ENCODE measurements around the gene PRKN.

PRKN gene

DNA sequence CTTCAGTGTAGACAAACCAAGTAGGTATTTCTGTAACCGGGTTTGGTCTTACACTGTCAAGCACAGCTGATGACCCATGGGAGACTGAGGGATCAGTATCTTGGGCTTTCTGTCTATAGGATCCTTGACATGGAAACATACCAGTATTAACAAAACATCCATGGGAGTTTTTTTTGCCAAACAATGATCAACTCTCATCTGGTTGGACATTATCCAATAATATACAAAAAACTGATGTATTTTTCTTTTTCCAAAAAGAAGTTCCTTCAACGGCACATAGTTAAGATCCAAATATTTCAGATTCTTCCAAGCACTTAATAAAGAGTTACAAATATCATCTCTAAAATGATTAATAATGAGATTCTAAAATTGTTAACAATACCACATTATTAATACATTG lies 459.9 kb downstream of the PRKN start:
- no peaks in the 10 kb centered on the region for H3K27me3 Mint-ChIP-seq
- no peak overlapping the region for H3K27ac Mint-ChIP-seq
- H3K9me3 Mint-ChIP-seq = peaks cover 2% of the 10 kb centered on the region
- no peak overlapping the region for H3K4me3 Mint-ChIP-seq
- H3K36me3 Mint-ChIP-seq (ENCODE audit: low read depth) = peaks cover 2% of the 10 kb centered on the region
- no peaks in the 10 kb centered on the region for H3K4me1 Mint-ChIP-seq (ENCODE audit: low read depth)
- DNase-seq = no peak

GRCh38 chr6:162267126-162267525 lies 460.4 kb downstream of the PRKN start:
- H3K36me3 Mint-ChIP-seq (ENCODE audit: low read depth) = peaks cover 4% of the 10 kb centered on the region
- H3K9me3 Mint-ChIP-seq = peaks cover 2% of the 10 kb centered on the region
- no peaks in the 10 kb centered on the region for H3K27me3 Mint-ChIP-seq
- H3K27ac Mint-ChIP-seq = no peak overlapping the region
- no peak for DNase-seq
- no peaks in the 10 kb centered on the region for H3K4me1 Mint-ChIP-seq (ENCODE audit: low read depth)
- no peak overlapping the region for H3K4me3 Mint-ChIP-seq

DNA sequence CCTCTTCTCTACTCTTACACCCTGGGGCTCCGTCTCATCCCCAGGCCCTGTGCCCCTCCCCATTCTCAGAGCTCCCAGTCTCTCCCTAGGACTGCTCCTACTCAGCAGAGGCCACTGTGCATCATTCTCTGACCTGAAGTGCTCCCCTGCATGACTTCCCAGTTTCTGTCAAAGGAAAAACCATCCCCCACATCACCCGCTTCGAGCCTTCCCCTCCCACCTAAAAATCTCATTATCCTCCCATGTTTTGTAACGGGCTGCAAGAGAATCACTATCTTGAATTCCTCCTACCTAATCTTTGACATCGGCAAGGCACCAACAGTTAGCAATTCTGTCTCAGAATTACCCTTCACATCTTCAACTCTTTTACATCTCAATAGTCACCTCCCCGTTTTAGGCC lies 463.0 kb downstream of the PRKN start:
- Mint-ChIP-seq H3K27ac (no peak overlapping the region), H3K4me3 (no peak overlapping the region), H3K36me3 (ENCODE audit: low read depth) (peaks cover 4% of the 10 kb centered on the region), H3K27me3 (no peaks in the 10 kb centered on the region), H3K4me1 (ENCODE audit: low read depth) (peaks cover 2% of the 10 kb centered on the region), H3K9me3 (peaks cover 2% of the 10 kb centered on the region)
- DNase-seq = no peak

GRCh38 chr6:162262466-162263196 lies 464.9 kb downstream of the PRKN start:
- Mint-ChIP-seq H3K36me3 (ENCODE audit: low read depth) (peaks cover 6% of the 10 kb centered on the region), H3K4me3 (no peak overlapping the region), H3K4me1 (ENCODE audit: low read depth) (peaks cover 2% of the 10 kb centered on the region), H3K9me3 (peaks cover 2% of the 10 kb centered on the region), H3K27me3 (no peaks in the 10 kb centered on the region), H3K27ac (no peak overlapping the region)
- no peak for DNase-seq

- Mint-ChIP-seq H3K27me3 (no peaks in the 10 kb centered on the region), H3K4me1 (ENCODE audit: low read depth) (peaks cover 2% of the 10 kb centered on the region), H3K27ac (no peak overlapping the region), H3K4me3 (no peak overlapping the region), H3K9me3 (peaks cover 2% of the 10 kb centered on the region), H3K36me3 (ENCODE audit: low read depth) (peaks cover 6% of the 10 kb centered on the region)
- no peak for DNase-seq
Measured at GRCh38 chr6:162261598-162261997, 466.0 kb downstream of the PRKN start.

DNA sequence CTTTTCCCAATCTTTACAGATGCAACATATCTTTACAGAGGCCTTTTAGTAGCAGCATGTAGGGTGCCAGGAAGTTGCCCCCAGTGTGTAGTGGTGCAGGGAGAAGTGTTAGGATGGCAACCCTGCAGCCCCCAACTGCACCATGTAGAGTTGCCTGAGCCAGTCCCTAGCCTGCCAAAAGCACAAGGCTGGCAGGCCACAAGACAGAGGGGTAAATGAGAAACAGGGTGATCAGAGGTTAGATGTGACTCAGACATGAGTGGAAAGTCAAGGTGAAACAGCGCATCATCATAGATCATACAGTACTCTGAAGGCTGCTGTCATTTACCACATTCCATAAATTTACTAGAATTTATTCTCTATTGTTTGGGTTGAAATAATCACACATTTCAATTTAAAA lies 467.5 kb downstream of the PRKN start:
- Mint-ChIP-seq H3K36me3 (ENCODE audit: low read depth) (peaks cover 6% of the 10 kb centered on the region), H3K27ac (no peak overlapping the region), H3K27me3 (no peaks in the 10 kb centered on the region), H3K9me3 (peaks cover 2% of the 10 kb centered on the region), H3K4me3 (no peak overlapping the region), H3K4me1 (ENCODE audit: low read depth) (peaks cover 2% of the 10 kb centered on the region)
- DNase-seq = no peak

DNA sequence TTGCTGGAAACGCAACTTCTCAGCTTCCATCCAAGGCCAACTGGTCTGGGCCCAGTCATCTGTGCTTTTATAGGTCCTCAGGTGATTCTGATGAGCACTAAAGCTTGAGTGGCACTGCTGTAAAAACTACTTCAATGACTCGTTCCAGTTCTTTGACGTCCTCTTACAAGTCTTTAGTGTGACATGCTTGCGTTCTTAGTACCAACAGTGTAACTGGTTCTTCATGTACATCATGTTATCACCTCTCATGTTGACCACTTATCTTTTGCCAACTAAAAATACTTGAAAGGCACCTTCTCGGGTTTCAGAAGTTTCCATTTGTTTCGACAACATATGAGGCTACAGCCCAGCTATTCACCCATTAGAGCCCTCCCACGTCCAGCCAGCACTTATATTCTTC lies 468.9 kb downstream of the PRKN start:
- no peak for DNase-seq
- Mint-ChIP-seq H3K9me3 (no peaks in the 10 kb centered on the region), H3K27ac (no peak overlapping the region), H3K4me1 (ENCODE audit: low read depth) (peaks cover 2% of the 10 kb centered on the region), H3K4me3 (no peak overlapping the region), H3K27me3 (no peaks in the 10 kb centered on the region), H3K36me3 (ENCODE audit: low read depth) (peaks cover 6% of the 10 kb centered on the region)

DNA sequence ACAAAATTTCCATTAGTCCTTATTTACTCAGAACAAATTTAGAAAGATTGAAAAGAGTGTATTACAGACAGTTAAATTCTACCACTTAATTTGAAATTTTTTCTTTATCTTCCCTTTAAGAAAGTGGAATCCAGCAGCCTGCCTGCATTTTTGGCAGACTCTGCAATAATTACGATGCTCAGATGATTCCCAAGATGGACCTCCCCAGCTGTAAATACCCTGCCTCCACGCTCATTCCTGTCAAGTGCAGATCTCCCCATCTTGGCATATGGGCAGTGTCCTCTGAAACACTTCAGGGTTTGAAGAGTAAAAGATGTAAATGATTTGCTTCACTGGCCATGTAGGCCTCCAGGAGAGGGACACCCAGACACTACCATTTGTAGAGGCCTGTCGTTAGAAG lies 471.2 kb downstream of the PRKN start:
- Mint-ChIP-seq H3K9me3 (no peaks in the 10 kb centered on the region), H3K27me3 (no peaks in the 10 kb centered on the region), H3K36me3 (ENCODE audit: low read depth) (peaks cover 2% of the 10 kb centered on the region), H3K4me3 (no peak overlapping the region), H3K4me1 (ENCODE audit: low read depth) (peaks cover 2% of the 10 kb centered on the region), H3K27ac (no peak overlapping the region)
- no peak for DNase-seq

DNA sequence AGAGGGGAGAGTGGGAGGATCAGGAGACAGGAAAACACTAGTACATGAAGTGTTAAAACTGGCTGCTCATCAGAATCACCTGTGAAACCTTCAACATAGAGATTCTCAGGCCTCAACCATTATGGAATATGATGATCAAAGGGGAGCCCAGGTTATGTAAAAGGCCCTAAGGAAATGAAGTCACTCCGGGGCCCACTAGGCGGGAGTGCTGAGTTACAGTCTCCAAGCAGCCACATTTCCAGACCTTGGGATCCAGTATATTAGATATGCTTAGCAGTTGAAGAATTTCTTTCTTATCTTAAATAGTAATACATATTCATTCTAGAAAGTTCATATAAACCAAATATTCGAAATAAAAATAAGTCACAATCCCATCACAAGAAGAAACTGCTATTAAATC lies 476.3 kb downstream of the PRKN start:
- Mint-ChIP-seq H3K9me3 (no peaks in the 10 kb centered on the region), H3K4me3 (no peak overlapping the region), H3K27me3 (no peaks in the 10 kb centered on the region), H3K4me1 (ENCODE audit: low read depth) (no peaks in the 10 kb centered on the region), H3K36me3 (ENCODE audit: low read depth) (no peaks in the 10 kb centered on the region), H3K27ac (no peak overlapping the region)
- DNase-seq = no peak

DNA sequence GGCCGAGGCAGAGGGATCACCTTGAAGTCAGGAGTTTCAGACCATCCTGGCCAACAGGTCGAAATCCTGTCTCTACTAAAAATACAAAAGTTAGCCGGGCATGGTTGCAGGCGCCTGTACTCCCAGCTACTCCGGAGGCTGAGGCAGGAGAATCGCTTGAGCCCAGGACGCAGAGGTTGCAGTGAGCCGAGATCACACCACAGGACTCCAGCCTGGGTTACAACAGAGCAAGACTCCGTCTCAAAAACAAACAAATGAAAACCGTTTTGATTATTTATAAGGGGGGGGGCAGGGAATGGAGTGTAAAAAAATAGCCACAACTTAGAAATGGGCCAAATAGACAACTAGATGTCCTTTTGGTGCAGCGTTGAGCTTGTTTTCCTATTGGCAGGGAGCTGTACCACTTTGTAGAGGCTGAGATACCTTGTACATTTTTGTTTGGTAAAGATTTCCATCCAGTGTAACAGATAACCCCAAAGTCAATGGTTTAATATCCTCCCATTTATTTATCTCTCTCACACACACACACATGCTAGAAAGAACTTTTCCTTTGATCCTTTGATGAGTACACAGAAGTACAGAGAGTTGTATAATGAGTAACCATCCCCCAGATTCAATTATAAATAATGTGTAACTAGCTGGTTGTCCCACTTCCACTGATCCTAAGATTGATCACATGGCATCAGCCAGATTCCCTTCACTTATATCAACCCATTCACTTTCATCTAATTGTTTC lies 477.5 kb downstream of the PRKN start:
- Mint-ChIP-seq H3K27me3 (no peaks in the 10 kb centered on the region), H3K9me3 (no peaks in the 10 kb centered on the region), H3K27ac (no peak overlapping the region), H3K36me3 (ENCODE audit: low read depth) (no peaks in the 10 kb centered on the region), H3K4me3 (no peak overlapping the region), H3K4me1 (ENCODE audit: low read depth) (no peaks in the 10 kb centered on the region)
- no peak for DNase-seq

DNA sequence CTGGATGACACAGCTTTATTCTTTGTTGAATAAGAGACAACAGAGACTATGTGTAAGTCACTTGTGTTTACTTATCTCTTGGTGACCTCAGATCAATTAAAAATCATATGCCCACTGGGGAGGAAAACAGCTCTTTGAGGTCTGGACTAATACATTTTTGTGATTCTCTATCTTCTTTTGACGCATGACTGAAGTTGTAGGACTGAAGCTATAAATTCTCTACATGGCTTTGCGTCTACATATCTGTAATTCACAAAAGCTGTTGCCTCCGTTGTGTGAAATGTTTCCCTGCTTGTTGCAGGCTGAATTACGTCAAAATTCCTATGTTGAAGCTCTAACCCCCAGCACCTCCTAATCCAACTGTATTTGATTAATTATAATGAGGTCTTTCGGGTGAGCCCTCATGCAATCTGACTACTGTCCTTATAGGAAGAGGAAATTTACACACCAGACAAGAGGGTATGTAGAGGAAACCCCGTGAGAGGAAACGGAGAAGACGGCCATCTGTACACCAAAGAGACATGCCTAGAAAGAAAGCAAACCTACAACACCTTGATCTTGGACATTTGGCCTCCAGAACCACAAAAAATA lies 481.6 kb downstream of the PRKN start:
- Mint-ChIP-seq H3K4me1 (ENCODE audit: low read depth) (no peaks in the 10 kb centered on the region), H3K9me3 (no peaks in the 10 kb centered on the region), H3K4me3 (no peak overlapping the region), H3K27me3 (no peaks in the 10 kb centered on the region), H3K27ac (no peak overlapping the region), H3K36me3 (ENCODE audit: low read depth) (no peaks in the 10 kb centered on the region)
- DNase-seq = no peak

DNA sequence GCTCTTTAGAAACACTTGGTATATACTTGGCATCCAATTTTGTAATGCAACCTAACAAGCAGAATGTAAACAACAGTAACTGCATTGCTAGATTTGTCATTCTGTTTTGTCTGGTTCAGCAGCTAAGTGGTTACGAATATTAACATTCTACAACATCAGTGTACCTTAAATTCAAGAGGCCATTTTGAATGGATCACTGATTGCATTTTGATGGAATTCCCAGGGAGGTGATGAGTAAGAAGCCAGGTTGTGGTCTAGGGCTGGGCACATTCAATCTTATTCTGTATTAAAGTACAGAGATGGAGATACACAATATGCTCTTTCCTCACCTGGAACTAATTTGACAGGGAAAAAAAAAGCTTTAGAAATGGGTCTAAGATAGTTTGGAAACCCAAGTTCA lies 483.5 kb downstream of the PRKN start:
- Mint-ChIP-seq H3K4me1 (ENCODE audit: low read depth) (no peaks in the 10 kb centered on the region), H3K9me3 (no peaks in the 10 kb centered on the region), H3K27me3 (no peaks in the 10 kb centered on the region), H3K36me3 (ENCODE audit: low read depth) (no peaks in the 10 kb centered on the region), H3K27ac (no peak overlapping the region), H3K4me3 (no peak overlapping the region)
- DNase-seq = no peak

DNA sequence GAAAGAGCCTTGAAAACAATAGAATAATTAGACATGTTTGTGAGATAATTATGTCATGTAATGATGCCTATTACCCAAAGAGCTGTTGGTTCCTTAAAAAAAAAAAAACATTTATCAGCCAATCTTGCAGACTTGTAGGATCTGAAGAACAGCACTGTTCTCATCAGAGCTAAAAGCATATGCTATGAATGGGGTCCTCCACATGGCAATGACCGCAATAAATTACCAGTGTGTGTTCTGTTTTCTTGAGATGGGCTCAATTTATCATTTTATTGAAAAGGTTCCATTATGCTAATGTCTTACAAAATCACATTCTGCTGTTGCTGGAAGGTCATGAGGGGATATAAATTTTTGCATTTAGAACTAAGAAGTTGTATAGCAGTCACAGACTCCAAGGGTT lies 484.7 kb downstream of the PRKN start:
- Mint-ChIP-seq H3K27me3 (no peaks in the 10 kb centered on the region), H3K9me3 (no peaks in the 10 kb centered on the region), H3K27ac (no peak overlapping the region), H3K36me3 (ENCODE audit: low read depth) (no peaks in the 10 kb centered on the region), H3K4me1 (ENCODE audit: low read depth) (no peaks in the 10 kb centered on the region), H3K4me3 (no peak overlapping the region)
- DNase-seq = no peak

DNA sequence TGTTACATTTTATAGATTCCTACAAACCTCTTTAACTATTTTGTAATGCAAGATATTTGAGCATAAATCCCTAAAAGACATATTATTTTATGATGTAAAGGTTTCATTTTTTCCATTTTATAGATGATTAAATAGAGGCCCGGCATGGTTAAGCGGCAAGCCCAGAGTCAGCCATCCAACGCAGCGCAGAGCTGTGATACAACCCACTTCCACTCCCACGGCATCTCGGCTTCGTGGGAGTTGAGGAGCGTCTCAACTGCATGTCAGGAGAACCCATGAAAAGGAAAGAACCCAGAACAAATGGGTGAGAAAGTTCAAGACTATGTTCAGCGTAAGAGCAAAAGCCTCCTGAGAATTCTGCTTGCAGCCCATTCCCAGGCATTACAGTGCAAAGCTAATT lies 488.2 kb downstream of the PRKN start:
- Mint-ChIP-seq H3K4me1 (ENCODE audit: low read depth) (no peaks in the 10 kb centered on the region), H3K9me3 (no peaks in the 10 kb centered on the region), H3K27me3 (no peaks in the 10 kb centered on the region), H3K36me3 (ENCODE audit: low read depth) (no peaks in the 10 kb centered on the region), H3K4me3 (no peak overlapping the region), H3K27ac (no peak overlapping the region)
- no peak for DNase-seq

GRCh38 chr6:162238675-162239074 lies 488.9 kb downstream of the PRKN start:
- H3K9me3 Mint-ChIP-seq = no peaks in the 10 kb centered on the region
- H3K4me1 Mint-ChIP-seq (ENCODE audit: low read depth) = no peaks in the 10 kb centered on the region
- no peak overlapping the region for H3K27ac Mint-ChIP-seq
- H3K4me3 Mint-ChIP-seq = no peak overlapping the region
- no peak for DNase-seq
- H3K36me3 Mint-ChIP-seq (ENCODE audit: low read depth) = no peaks in the 10 kb centered on the region
- H3K27me3 Mint-ChIP-seq = no peaks in the 10 kb centered on the region
